Astrocyte (in vitro differentiated cells and primary cell): ENCODE data around the gene KNSTRN. TPM values are rescaled to one million over a fixed set of nuclear protein-coding genes. Genes with fewer than 3 reads are reported as not detected.

Source experiments
- DNase-seq: peaks from one replicate; pipeline ENCODE4 v3.0.0-alpha.2; 2010; ENCODE audit warnings: low read depth
- FAIRE-seq: peaks from 2 replicates; lab custom pipeline; 2011; peaks lifted over from hg19 to GRCh38; lab: Jason Lieb, UNC
- H2AFZ ChIP-seq: 2 replicates; pipeline ENCODE4 v1.6.0; 2012; ENCODE audit warnings: low read depth, low read length, inconsistent platforms
- H3K27ac ChIP-seq: 2 replicates; pipeline ENCODE4 v1.5.1; 2011; ENCODE audit warnings: low read depth, low read length, inconsistent platforms
- H3K27me3 ChIP-seq: 2 replicates; pipeline ENCODE4 v1.6.0; 2011; ENCODE audit warnings: low read length, inconsistent platforms; ENCODE audit not compliant: insufficient read depth
- H3K36me3 ChIP-seq: 2 replicates; pipeline ENCODE4 v1.5.1; 2011; ENCODE audit warnings: low read length, inconsistent platforms; ENCODE audit not compliant: insufficient read depth
- H3K4me1 ChIP-seq: 2 replicates; pipeline ENCODE4 v1.5.1; 2011; ENCODE audit warnings: low read length, inconsistent platforms; ENCODE audit not compliant: insufficient read depth
- H3K4me2 ChIP-seq: 2 replicates; pipeline ENCODE4 v1.6.0; 2012; ENCODE audit warnings: low read length, inconsistent platforms
- H3K4me3 ChIP-seq: 2 replicates; pipeline ENCODE4 v1.5.1; 2011; ENCODE audit warnings: low read depth, mild to moderate bottlenecking, low read length, inconsistent platforms; ENCODE audit not compliant: insufficient read depth
- H3K79me2 ChIP-seq: 2 replicates; pipeline ENCODE4 v1.6.0; 2012; ENCODE audit warnings: mild to moderate bottlenecking, low read length, inconsistent platforms; ENCODE audit not compliant: insufficient read depth
- H3K9ac ChIP-seq: 2 replicates; pipeline ENCODE4 v1.6.0; 2012; ENCODE audit warnings: mild to moderate bottlenecking, low read length, inconsistent platforms
- H3K9me3 ChIP-seq: 2 replicates; pipeline ENCODE4 v1.5.1; 2012; ENCODE audit warnings: low read depth, mild to moderate bottlenecking, low read length, inconsistent platforms; ENCODE audit not compliant: insufficient read depth
- H4K20me1 ChIP-seq: 2 replicates; pipeline ENCODE4 v1.6.0; 2012; ENCODE audit warnings: low read length, inconsistent platforms; ENCODE audit not compliant: insufficient read depth
- H3K27ac Mint-ChIP-seq: one replicate; pipeline ENCODE4 v1.8.0; 2021; ENCODE audit warnings: mild to moderate bottlenecking, mixed read lengths; ENCODE audit not compliant: unreplicated experiment
- H3K27me3 Mint-ChIP-seq: one replicate; pipeline ENCODE4 v1.8.0; 2021; ENCODE audit warnings: low read depth, mixed read lengths; ENCODE audit not compliant: unreplicated experiment
- H3K36me3 Mint-ChIP-seq: one replicate; pipeline ENCODE4 v1.8.0; 2021; ENCODE audit warnings: low read depth, mixed read lengths; ENCODE audit not compliant: unreplicated experiment
- H3K4me1 Mint-ChIP-seq: one replicate; pipeline ENCODE4 v1.8.0; 2021; ENCODE audit warnings: low read depth, mixed read lengths; ENCODE audit not compliant: unreplicated experiment
- H3K4me3 Mint-ChIP-seq: one replicate; pipeline ENCODE4 v1.8.0; 2021; ENCODE audit warnings: mild to moderate bottlenecking, moderate library complexity, mixed read lengths; ENCODE audit not compliant: unreplicated experiment
- H3K9me3 Mint-ChIP-seq: one replicate; pipeline ENCODE4 v1.8.0; 2021; ENCODE audit warnings: mild to moderate bottlenecking, mixed read lengths; ENCODE audit not compliant: unreplicated experiment
- EZH2 ChIP-seq: IDR thresholded peaks from 2 replicates; pipeline ENCODE4 v1.6.1; 2012; ENCODE audit warnings: mild to moderate bottlenecking, low read length, inconsistent platforms; ENCODE audit not compliant: insufficient read depth
- total RNA-seq: library from RNA; stranded (reverse); gene quantifications from 2 replicates; pipeline ENCODE4 v1.2.1, GENCODE V29; 2021
- TF ChIP-seq, protein P1 (sequence below): IDR thresholded peaks from 2 replicates; pipeline ENCODE4 v1.5.1; 2011; ENCODE audit warnings: low read depth, mild to moderate bottlenecking, inconsistent platforms, low read length, moderate library complexity; ENCODE audit not compliant: insufficient read depth

The KNSTRN gene
- total RNA-seq, 1 donor from 2014 or later: 37.8 TPM

DNA sequence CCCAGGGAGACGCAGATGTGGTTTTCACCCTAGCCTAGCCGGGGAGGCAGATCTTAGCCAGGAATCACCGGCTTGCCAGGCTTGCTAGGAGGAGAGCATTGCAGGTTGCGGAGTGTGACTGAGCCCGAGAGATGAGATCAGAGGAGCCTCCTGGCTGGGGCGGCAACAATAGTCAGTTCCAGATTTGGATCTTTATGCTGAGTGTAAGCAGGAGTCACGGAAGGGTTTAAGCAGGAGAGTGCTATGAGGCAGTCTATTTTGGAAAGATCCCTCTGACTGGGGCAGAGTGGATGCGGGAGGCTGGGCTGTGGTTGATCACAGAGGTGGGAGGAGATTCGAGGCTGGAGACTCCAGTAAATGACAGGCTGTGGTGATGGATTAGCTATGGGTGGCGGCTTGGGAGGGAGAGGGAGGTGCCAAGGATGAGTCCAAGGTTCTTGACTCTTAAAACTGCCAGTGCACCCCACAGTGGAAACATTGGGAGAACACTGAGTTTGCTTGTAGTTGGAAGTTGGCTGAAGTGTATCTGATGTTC is 47.8 kb downstream of the KNSTRN start:
- Histone ChIP-seq H3K36me3 (no peaks in the 10 kb centered on the region), H3K4me2 (no peak overlapping the region), H3K79me2 (no peaks in the 10 kb centered on the region), H3K9me3 (no peaks in the 10 kb centered on the region), H3K4me3 (no peak overlapping the region), H3K9ac (no peak overlapping the region), H3K27me3 (peaks cover 39% of the 10 kb centered on the region), H3K27ac (no peak overlapping the region), H3K4me1 (no peaks in the 10 kb centered on the region), H4K20me1 (no peaks in the 10 kb centered on the region), H2AFZ (no peak overlapping the region)
- Mint-ChIP-seq H3K36me3 (peaks cover 1% of the 10 kb centered on the region), H3K27me3 (peaks cover 43% of the 10 kb centered on the region), H3K27ac (no peak overlapping the region), H3K9me3 (no peaks in the 10 kb centered on the region), H3K4me3 (no peak overlapping the region), H3K4me1 (peaks cover 6% of the 10 kb centered on the region)
- FAIRE-seq (no peak), DNase-seq (peak; percentile 18)
- no peak for TF ChIP-seq EZH2
- TF ChIP-seq, protein P1, sequence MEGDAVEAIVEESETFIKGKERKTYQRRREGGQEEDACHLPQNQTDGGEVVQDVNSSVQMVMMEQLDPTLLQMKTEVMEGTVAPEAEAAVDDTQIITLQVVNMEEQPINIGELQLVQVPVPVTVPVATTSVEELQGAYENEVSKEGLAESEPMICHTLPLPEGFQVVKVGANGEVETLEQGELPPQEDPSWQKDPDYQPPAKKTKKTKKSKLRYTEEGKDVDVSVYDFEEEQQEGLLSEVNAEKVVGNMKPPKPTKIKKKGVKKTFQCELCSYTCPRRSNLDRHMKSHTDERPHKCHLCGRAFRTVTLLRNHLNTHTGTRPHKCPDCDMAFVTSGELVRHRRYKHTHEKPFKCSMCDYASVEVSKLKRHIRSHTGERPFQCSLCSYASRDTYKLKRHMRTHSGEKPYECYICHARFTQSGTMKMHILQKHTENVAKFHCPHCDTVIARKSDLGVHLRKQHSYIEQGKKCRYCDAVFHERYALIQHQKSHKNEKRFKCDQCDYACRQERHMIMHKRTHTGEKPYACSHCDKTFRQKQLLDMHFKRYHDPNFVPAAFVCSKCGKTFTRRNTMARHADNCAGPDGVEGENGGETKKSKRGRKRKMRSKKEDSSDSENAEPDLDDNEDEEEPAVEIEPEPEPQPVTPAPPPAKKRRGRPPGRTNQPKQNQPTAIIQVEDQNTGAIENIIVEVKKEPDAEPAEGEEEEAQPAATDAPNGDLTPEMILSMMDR: no peak

DNA sequence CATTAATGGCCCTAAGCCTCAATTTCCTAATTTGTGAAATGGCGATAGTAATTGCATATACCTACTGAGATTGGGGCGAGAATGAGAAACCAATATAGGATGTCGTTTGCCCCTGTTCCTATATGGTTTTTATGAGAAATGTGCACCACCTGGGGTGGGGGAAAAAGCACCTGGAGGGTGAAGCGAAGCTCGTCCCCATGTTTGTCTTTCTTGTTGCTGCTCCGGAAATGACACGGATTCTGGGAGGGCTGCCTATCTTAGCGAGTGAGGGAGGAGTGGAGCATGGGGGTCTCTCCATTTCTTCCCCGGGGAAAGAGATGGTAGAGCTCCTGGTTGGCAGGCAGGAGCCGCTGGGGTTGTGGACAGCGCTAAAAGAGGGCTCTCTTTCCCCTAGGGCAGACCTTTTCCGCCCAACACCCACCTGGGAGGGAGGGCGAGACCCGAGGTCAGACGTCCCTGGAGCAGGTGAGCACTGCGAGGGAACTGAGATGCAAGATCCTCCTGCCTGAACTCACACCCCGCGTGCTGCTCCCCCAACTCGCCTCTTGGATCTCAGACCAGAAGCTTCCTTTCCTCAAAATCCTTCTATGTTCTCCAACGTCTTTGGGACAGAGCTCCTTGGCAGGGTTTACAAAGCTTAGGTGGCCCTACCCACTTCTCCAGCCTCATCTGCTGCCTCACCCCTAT is 52.6 kb downstream of the KNSTRN start:
- Histone ChIP-seq H3K27me3 (peaks cover 75% of the 10 kb centered on the region), H3K36me3 (no peaks in the 10 kb centered on the region), H4K20me1 (no peaks in the 10 kb centered on the region), H3K27ac (no peak overlapping the region), H3K9me3 (no peaks in the 10 kb centered on the region), H3K4me1 (peaks cover 16% of the 10 kb centered on the region), H3K79me2 (no peaks in the 10 kb centered on the region), H3K4me3 (no peak overlapping the region), H2AFZ (no peak overlapping the region), H3K9ac (no peak overlapping the region), H3K4me2 (peak overlapping the region; percentile 76)
- Mint-ChIP-seq H3K27me3 (peaks cover 47% of the 10 kb centered on the region), H3K9me3 (no peaks in the 10 kb centered on the region), H3K4me1 (peaks cover 23% of the 10 kb centered on the region), H3K27ac (peak overlapping the region; percentile 53), H3K36me3 (peaks cover 3% of the 10 kb centered on the region), H3K4me3 (peak overlapping the region; percentile 73)
- FAIRE-seq (no peak), DNase-seq (no peak)
- no peak for TF ChIP-seq EZH2
- TF ChIP-seq, protein P1: no peak

DNA sequence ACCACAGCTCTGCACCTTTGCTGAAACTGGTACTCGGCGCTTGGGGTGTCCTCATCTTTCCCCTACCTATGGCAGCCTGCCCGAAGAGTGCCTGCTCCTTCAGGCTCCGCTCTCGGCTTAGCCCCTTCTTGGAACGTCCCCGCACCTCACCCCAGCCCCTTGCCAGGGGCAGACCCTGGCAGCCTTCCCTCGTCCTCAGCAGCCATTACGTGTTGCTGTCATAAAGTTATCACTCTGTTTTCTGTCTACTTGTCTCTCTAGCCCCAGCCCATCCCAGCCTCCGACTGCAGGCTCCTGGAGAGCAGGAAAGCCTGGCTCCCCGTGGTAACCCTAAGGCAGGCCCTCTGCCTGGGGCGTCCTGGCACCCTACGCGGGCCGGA is 53.2 kb downstream of the KNSTRN start:
- peak overlapping the region; percentile 76 for H3K4me2 ChIP-seq
- H3K27me3 ChIP-seq: peaks cover 69% of the 10 kb centered on the region
- no peak overlapping the region for H3K4me3 ChIP-seq
- H3K9me3 ChIP-seq: no peaks in the 10 kb centered on the region
- Mint-ChIP-seq H3K9me3 (no peaks in the 10 kb centered on the region), H3K4me1 (peaks cover 18% of the 10 kb centered on the region), H3K27me3 (peaks cover 43% of the 10 kb centered on the region), H3K36me3 (peaks cover 3% of the 10 kb centered on the region), H3K4me3 (peak overlapping the region; percentile 73), H3K27ac (peak overlapping the region; percentile 53)
- no peak overlapping the region for H3K27ac ChIP-seq
- peak overlapping the region; percentile 33 for H2AFZ ChIP-seq
- DNase-seq (no peak), FAIRE-seq (no peak)
- no peak for TF ChIP-seq EZH2
- TF ChIP-seq, protein P1: no peak
- H3K79me2 ChIP-seq: no peaks in the 10 kb centered on the region
- H4K20me1 ChIP-seq: no peaks in the 10 kb centered on the region
- peaks cover 19% of the 10 kb centered on the region for H3K4me1 ChIP-seq
- no peak overlapping the region for H3K9ac ChIP-seq
- H3K36me3 ChIP-seq: no peaks in the 10 kb centered on the region
